GM18951 (cell line): ENCODE measurements around the gene TADA2A.
A peak's percentile ranks its signal among the peaks of the same experiment; 100 is the strongest.

Source experiments
- POLR2A ChIP-seq: IDR thresholded peaks from 4 replicates; pipeline ENCODE4 v1.6.1; 2011; ENCODE audit warnings: mild to moderate bottlenecking; ENCODE audit not compliant: insufficient read length, insufficient read depth; ENCODE audit errors: extremely low read depth
- in situ Hi-C: fragments of 300-500 bp; cut with MboI; formaldehyde crosslinking; loops from one replicate; pipeline ENCODE4 v1.12.0; 2022; ENCODE audit warnings: low sequenced_read_pairs, mixed read lengths, inconsistent platforms; ENCODE audit not compliant: unreplicated experiment

TADA2A gene

GRCh38 chr17:37406635-37407461 is at the start of gene TADA2A, which contains the start of gene ACACA:
Gene TADA2A (plus strand): TSS chr17:37406886. CDS start chr17:37411366, 4,480 bp downstream.
Gene ACACA (minus strand): TSS chr17:37406836. CDS start chr17:37406299, 537 bp downstream.
- in situ Hi-C loops: no loop called here
- peak; percentile 90 for TF ChIP-seq POLR2A

GRCh38 chr17:37358098-37358829 is 48.4 kb upstream of the TADA2A start:
- in situ Hi-C loops: loop anchor here (25.0 kb wide), 1 partner anchor 746 kb away; the partner anchor contains the start of gene MRM1
- TF ChIP-seq POLR2A: no peak

- in situ Hi-C loops: loop anchor here (25.0 kb wide), 1 partner anchor 747 kb away; the partner anchor contains the start of gene MRM1
- TF ChIP-seq POLR2A: peak; percentile 66
Observed at GRCh38 chr17:37358830-37359681, 47.6 kb upstream of the TADA2A start.

GRCh38 chr17:37359682-37360188 is 47.0 kb upstream of the TADA2A start:
- TF ChIP-seq POLR2A: no peak
- in situ Hi-C loops: loop anchor here (25.0 kb wide), 1 partner anchor 747 kb away; the partner anchor contains the start of gene MRM1

GRCh38 chr17:37360632-37361031 is 46.1 kb upstream of the TADA2A start:
- TF ChIP-seq POLR2A: no peak
- in situ Hi-C loops: loop anchor here (25.0 kb wide), 1 partner anchor 748 kb away; the partner anchor contains the start of gene MRM1

- TF ChIP-seq POLR2A: no peak
- in situ Hi-C loops: loop anchor here (25.0 kb wide), 1 partner anchor 749 kb away; the partner anchor contains the start of gene MRM1
Observed at GRCh38 chr17:37361543-37361942, 45.1 kb upstream of the TADA2A start.

GRCh38 chr17:37365589-37365988 is 41.1 kb upstream of the TADA2A start:
- no peak for TF ChIP-seq POLR2A
- in situ Hi-C loops: loop anchor here (25.0 kb wide), 1 partner anchor 753 kb away; the partner anchor contains the start of gene MRM1

GRCh38 chr17:37368577-37368976 is 38.1 kb upstream of the TADA2A start:
- TF ChIP-seq POLR2A: no peak
- in situ Hi-C loops: loop anchor here (25.0 kb wide), 1 partner anchor 756 kb away; the partner anchor contains the start of gene MRM1

- TF ChIP-seq POLR2A: no peak
- in situ Hi-C loops: loop anchor here (25.0 kb wide), 1 partner anchor 761 kb away; the partner anchor contains the start of gene MRM1
Observed at GRCh38 chr17:37373530-37374159, 33.0 kb upstream of the TADA2A start.

GRCh38 chr17:37375706-37376105 is 31.0 kb upstream of the TADA2A start, which contains the start of gene C17orf78:
Gene C17orf78 (plus strand): TSS chr17:37375985. CDS start chr17:37376093, 108 bp downstream.
- no peak for TF ChIP-seq POLR2A
- in situ Hi-C loops: no loop called here

GRCh38 chr17:37382056-37382455 is 24.6 kb upstream of the TADA2A start:
- no peak for TF ChIP-seq POLR2A
- in situ Hi-C loops: no loop called here
